PC-3 (cell line): Measurements from ENCODE around the gene HEXD. TPM values are rescaled to one million over a fixed set of nuclear protein-coding genes. Genes with fewer than 3 reads are reported as not detected.

ENCODE experiments used
- ATAC-seq: fragments of 200-7000 bp; cut with Tn5 transposase; 2 replicates; pipeline ENCODE4 v1.9.1; 2020; ENCODE audit warnings: mild to moderate bottlenecking, moderate library complexity
- BruUV-seq: library from RNA; stranded (reverse); fragments of 400-500 nt; replicated peaks from 2 replicates; lab custom pipeline; 2021; lab: Mats Ljungman, UMichigan
- CTCF ChIA-PET: fragments of 300-600 bp; sonication (Branson Sonifier 250); formaldehyde crosslinking; loops from one replicate; lab custom pipeline; 2022; ENCODE audit warnings: antibody characterized with exemption; lab: Charles Lee
- POLR2A ChIA-PET: fragments of 300-600 bp; sonication (Branson Sonifier 250); formaldehyde crosslinking; loops from one replicate; lab custom pipeline; 2022; ENCODE audit warnings: antibody characterized with exemption; ENCODE audit not compliant: unreplicated experiment; lab: Charles Lee
- DNase-seq: peaks from one replicate; pipeline ENCODE4 v3.0.0-alpha.2; 2015
- H2AFZ ChIP-seq: fragments of 300-600 bp; sonication (generic); 2 replicates; pipeline ENCODE4 v1.6.0; 2016; ENCODE audit warnings: antibody characterized with exemption, low read length
- H3F3A ChIP-seq: fragments of 300-600 bp; sonication (generic); one replicate; pipeline ENCODE4 v1.6.0; 2017; ENCODE audit warnings: antibody characterized with exemption, low read length, control low read depth, mild to moderate bottlenecking; ENCODE audit not compliant: unreplicated experiment
- H3K27ac ChIP-seq: fragments of 300-600 bp; sonication (generic); 2 replicates; pipeline ENCODE4 v1.5.1; 2016; ENCODE audit warnings: mild to moderate bottlenecking, low read length
- H3K27me3 ChIP-seq: fragments of 300-600 bp; sonication (generic); 2 replicates; pipeline ENCODE4 v1.6.1; 2016; ENCODE audit warnings: low read length, mixed read lengths
- H3K36me3 ChIP-seq: fragments of 300-600 bp; sonication (generic); 2 replicates; pipeline ENCODE4 v1.6.1; 2016; ENCODE audit warnings: low read depth, mixed run types, low read length, mixed read lengths
- H3K4me1 ChIP-seq: fragments of 300-600 bp; sonication (generic); 2 replicates; pipeline ENCODE4 v1.5.1; 2016; ENCODE audit warnings: low read length; ENCODE audit not compliant: insufficient read depth
- H3K4me2 ChIP-seq: fragments of 300-600 bp; sonication (generic); 2 replicates; pipeline ENCODE4 v1.6.0; 2016; ENCODE audit warnings: low read length
- H3K4me3 ChIP-seq: fragments of 300-600 bp; sonication (generic); 2 replicates; pipeline ENCODE4 v1.5.1; 2016; ENCODE audit warnings: mild to moderate bottlenecking, low read length, mixed read lengths
- H3K79me2 ChIP-seq: fragments of 300-600 bp; sonication (generic); 2 replicates; pipeline ENCODE4 v1.6.1; 2017; ENCODE audit warnings: low read length, mixed read lengths
- H3K9ac ChIP-seq: fragments of 300-600 bp; sonication (generic); 2 replicates; pipeline ENCODE4 v1.6.0; 2016; ENCODE audit warnings: mild to moderate bottlenecking, low read length
- H3K9me2 ChIP-seq: fragments of 300-600 bp; sonication (generic); replicated peaks from 2 replicates; pipeline ENCODE4 v1.6.1; 2016; ENCODE audit warnings: mixed run types, low read length, mixed read lengths
- H3K9me3 ChIP-seq: fragments of 300-600 bp; sonication (generic); 2 replicates; pipeline ENCODE4 v1.6.1; 2016; ENCODE audit warnings: low read length, mixed read lengths
- H4K20me1 ChIP-seq: fragments of 300-600 bp; sonication (generic); 2 replicates; pipeline ENCODE4 v1.6.1; 2016; ENCODE audit warnings: low read length, mixed read lengths
- EZH2 ChIP-seq: fragments of 300-600 bp; sonication (generic); IDR thresholded peaks from one replicate; pipeline ENCODE4 v1.6.1; 2017; ENCODE audit warnings: antibody characterized with exemption, mild to moderate bottlenecking, low read length; ENCODE audit not compliant: unreplicated experiment
- EZH2phosphoT487 ChIP-seq: fragments of 300-600 bp; sonication (generic); IDR thresholded peaks from 2 replicates; pipeline ENCODE4 v1.6.1; 2018; ENCODE audit warnings: mild to moderate bottlenecking, antibody characterized with exemption, low read length, borderline replicate concordance
- intact Hi-C: fragments of 100-400 bp; cut with micrococcal nuclease; formaldehyde crosslinking; loops from 2 replicates; pipeline ENCODE4 v1.9.0; 2023
- total RNA-seq: library from RNA; depleted of rRNA; stranded (reverse); fragments of >200 nt; gene quantifications from 2 replicates; pipeline ENCODE4 v1.2.3, GENCODE V29; 2014
- TF ChIP-seq, protein P1 (sequence below): fragments of 300-600 bp; sonication (generic); conservative IDR thresholded peaks from 2 replicates; pipeline ENCODE4 v1.5.1; 2017; ENCODE audit warnings: antibody characterized with exemption, low read depth, mild to moderate bottlenecking, low read length

HEXD gene
- total RNA-seq, 1 experiment from 2014 or later: 12.7 TPM

DNA sequence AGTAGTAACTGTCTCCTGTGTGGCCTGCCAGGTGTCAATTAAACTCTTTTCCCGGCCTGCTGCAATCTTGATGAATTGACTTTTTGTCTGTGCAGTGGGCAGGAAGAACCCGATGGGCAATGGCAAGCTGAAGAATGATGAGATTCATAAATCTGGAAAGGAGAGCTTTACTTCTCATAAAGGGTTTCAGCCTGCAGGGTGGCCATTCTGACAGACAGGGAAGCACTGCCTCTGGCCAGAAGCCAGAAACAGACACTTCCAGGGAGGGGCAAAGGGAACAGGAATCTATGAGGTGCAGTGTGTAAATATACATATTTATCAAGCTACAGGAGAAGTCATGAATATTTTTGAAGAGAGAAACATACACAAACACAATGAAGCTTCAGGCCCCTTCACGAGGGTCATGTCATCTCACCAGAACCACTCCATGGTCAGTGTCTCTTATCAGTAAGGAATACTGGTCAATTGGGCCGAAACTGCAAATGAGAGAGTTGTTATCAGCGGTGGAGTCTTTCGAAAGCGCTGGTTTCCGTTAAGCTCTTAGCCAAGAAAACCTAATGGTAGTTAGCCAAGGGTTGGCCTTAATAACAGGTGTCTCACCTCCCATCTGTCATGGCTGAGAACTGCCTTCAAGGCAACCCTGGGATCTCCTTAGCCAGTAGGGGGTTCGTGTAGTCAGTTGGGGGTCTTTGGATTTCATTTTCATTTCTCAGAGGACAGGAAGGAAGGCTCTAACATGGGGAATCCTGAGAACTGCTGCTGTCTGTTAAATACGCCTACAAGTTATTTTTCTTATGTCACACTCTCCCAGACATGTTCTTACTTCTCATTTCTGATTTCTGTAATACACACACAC is 39.2 kb downstream of the HEXD start:
- DNase-seq (peak; percentile 16), ATAC-seq (no peak)
- H2AFZ ChIP-seq: peak overlapping the region; percentile 69
- intact Hi-C loops: loop anchor here (10.0 kb wide), 2 partner anchors 102 to 212 kb away; partner anchors contain the start of gene TEX19
- H3K9me2 ChIP-seq: no peaks in the 10 kb centered on the region
- no peaks in the 10 kb centered on the region for H4K20me1 ChIP-seq
- H3K4me1 ChIP-seq: peaks cover 19% of the 10 kb centered on the region
- H3K27me3 ChIP-seq: no peaks in the 10 kb centered on the region
- H3K9ac ChIP-seq: peak overlapping the region; percentile 93
- CTCF ChIA-PET: no interaction called here
- H3K36me3 ChIP-seq: peaks cover 9% of the 10 kb centered on the region; the same call in 1 of the 2 replicates
- H3K4me3 ChIP-seq: peak overlapping the region; percentile 95; the same call in 1 of the 2 replicates
- TF ChIP-seq, protein P1, sequence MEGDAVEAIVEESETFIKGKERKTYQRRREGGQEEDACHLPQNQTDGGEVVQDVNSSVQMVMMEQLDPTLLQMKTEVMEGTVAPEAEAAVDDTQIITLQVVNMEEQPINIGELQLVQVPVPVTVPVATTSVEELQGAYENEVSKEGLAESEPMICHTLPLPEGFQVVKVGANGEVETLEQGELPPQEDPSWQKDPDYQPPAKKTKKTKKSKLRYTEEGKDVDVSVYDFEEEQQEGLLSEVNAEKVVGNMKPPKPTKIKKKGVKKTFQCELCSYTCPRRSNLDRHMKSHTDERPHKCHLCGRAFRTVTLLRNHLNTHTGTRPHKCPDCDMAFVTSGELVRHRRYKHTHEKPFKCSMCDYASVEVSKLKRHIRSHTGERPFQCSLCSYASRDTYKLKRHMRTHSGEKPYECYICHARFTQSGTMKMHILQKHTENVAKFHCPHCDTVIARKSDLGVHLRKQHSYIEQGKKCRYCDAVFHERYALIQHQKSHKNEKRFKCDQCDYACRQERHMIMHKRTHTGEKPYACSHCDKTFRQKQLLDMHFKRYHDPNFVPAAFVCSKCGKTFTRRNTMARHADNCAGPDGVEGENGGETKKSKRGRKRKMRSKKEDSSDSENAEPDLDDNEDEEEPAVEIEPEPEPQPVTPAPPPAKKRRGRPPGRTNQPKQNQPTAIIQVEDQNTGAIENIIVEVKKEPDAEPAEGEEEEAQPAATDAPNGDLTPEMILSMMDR: no peak
- TF ChIP-seq EZH2phosphoT487 (no peak), EZH2 (no peak)
- peaks cover 15% of the 10 kb centered on the region for H3K79me2 ChIP-seq
- H3K9me3 ChIP-seq: no peaks in the 10 kb centered on the region
- peak overlapping the region; percentile 92 for H3K27ac ChIP-seq
- no peaks in the 10 kb centered on the region for H3F3A ChIP-seq
- BruUV-seq: no TSS peak
- POLR2A ChIA-PET: no interaction called here
- peak overlapping the region; percentile 95 for H3K4me2 ChIP-seq

DNA sequence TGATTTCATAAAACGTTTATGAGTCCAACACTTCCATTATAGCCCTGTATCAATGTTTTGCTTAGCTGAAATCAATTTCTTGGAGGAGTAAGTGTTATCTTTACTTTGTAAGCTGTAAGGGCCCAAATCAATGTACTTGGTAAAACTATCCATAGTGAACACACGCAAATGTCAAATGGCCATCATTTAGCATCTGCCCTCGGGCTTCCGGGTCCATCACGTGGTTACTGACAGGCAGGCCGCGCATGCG is 39.7 kb downstream of the HEXD start:
- H3K9ac ChIP-seq: peak overlapping the region; percentile 93
- peak overlapping the region; percentile 69 for H2AFZ ChIP-seq
- H4K20me1 ChIP-seq: no peaks in the 10 kb centered on the region
- ChIA-PET CTCF (no interaction called here), POLR2A (no interaction called here)
- no peaks in the 10 kb centered on the region for H3K9me2 ChIP-seq
- TF ChIP-seq, protein P1: no peak
- no peak for TF ChIP-seq EZH2
- peaks cover 9% of the 10 kb centered on the region; the same call in 1 of the 2 replicates for H3K36me3 ChIP-seq
- H3K4me3 ChIP-seq: peak overlapping the region; percentile 95
- peak overlapping the region; percentile 92 for H3K27ac ChIP-seq
- DNase-seq (no peak), ATAC-seq (no peak)
- H3K27me3 ChIP-seq: no peaks in the 10 kb centered on the region
- H3F3A ChIP-seq: no peaks in the 10 kb centered on the region
- peaks cover 22% of the 10 kb centered on the region for H3K4me1 ChIP-seq
- intact Hi-C loops: loop anchor here (2.0 to 10.0 kb wide), 3 partner anchors 71 to 213 kb away; partner anchors contain the start of gene TEX19
- H3K79me2 ChIP-seq: peaks cover 15% of the 10 kb centered on the region
- peak overlapping the region; percentile 95 for H3K4me2 ChIP-seq
- H3K9me3 ChIP-seq: no peaks in the 10 kb centered on the region
- TSS peak; percentile 87 for BruUV-seq
